H9 (cell line): ENCODE data around the gene ACAA2. TPM values are rescaled to one million over a fixed set of nuclear protein-coding genes. Genes with fewer than 3 reads are reported as not detected.

Source experiments
- DNase-seq: peaks from one replicate; pipeline ENCODE4 v3.0.0-alpha.2; 2017
- H2AFZ ChIP-seq: one replicate; pipeline ENCODE4 v1.6.1; 2013; ENCODE audit warnings: mild to moderate bottlenecking, low read length, control low read depth, moderate library complexity
- H2AK5ac ChIP-seq: 2 replicates; pipeline ENCODE4 v1.6.1; 2013; ENCODE audit warnings: low read length, control low read depth, mixed read lengths; ENCODE audit not compliant: insufficient read length
- H2BK120ac ChIP-seq: one replicate; pipeline ENCODE4 v1.6.1; 2013; ENCODE audit warnings: low read depth, mild to moderate bottlenecking, low read length, control low read depth, inconsistent platforms; ENCODE audit not compliant: poor library complexity, severe bottlenecking
- H2BK12ac ChIP-seq: 2 replicates; pipeline ENCODE4 v1.6.1; 2013; ENCODE audit warnings: low read length, control low read depth, mixed read lengths, low read depth; ENCODE audit not compliant: insufficient read length
- H2BK15ac ChIP-seq: 2 replicates; pipeline ENCODE4 v1.6.1; 2013; ENCODE audit warnings: low read depth, low read length, control low read depth
- H2BK20ac ChIP-seq: one replicate; pipeline ENCODE4 v1.6.1; 2013; ENCODE audit warnings: low read depth, mild to moderate bottlenecking, low read length, control low read depth, inconsistent platforms; ENCODE audit not compliant: poor library complexity, severe bottlenecking
- H2BK5ac ChIP-seq: 2 replicates; pipeline ENCODE4 v1.6.1; 2013; ENCODE audit warnings: low read length, control low read depth, mixed read lengths; ENCODE audit not compliant: insufficient read length
- H3K14ac ChIP-seq: 2 replicates; pipeline ENCODE4 v1.6.1; 2013; ENCODE audit warnings: low read length, control low read depth; ENCODE audit not compliant: insufficient read depth
- H3K18ac ChIP-seq: 2 replicates; pipeline ENCODE4 v1.6.1; 2013; ENCODE audit warnings: low read depth, mild to moderate bottlenecking, mixed read lengths, low read length, control low read depth; ENCODE audit not compliant: insufficient read length
- H3K23ac ChIP-seq: 2 replicates; pipeline ENCODE4 v1.6.1; 2013; ENCODE audit warnings: low read length, control low read depth, mixed read lengths, low read depth; ENCODE audit not compliant: insufficient read length
- H3K23me2 ChIP-seq: 2 replicates; pipeline ENCODE4 v1.6.1; 2013; ENCODE audit warnings: low read depth, mild to moderate bottlenecking, mixed read lengths, low read length, control low read depth; ENCODE audit not compliant: insufficient read length, poor library complexity, severe bottlenecking
- H3K27ac ChIP-seq: 2 replicates; pipeline ENCODE4 v1.5.1; 2013; ENCODE audit warnings: low read length, control low read depth, mixed read lengths, low read depth; ENCODE audit not compliant: insufficient read length
- H3K27me3 ChIP-seq: 2 replicates; pipeline ENCODE4 v1.6.1; 2013; ENCODE audit warnings: low read length, control low read depth, inconsistent platforms; ENCODE audit not compliant: insufficient read depth
- H3K4ac ChIP-seq: 2 replicates; pipeline ENCODE4 v1.6.1; 2013; ENCODE audit warnings: low read depth, mild to moderate bottlenecking, control low read depth, inconsistent platforms, low read length, moderate library complexity
- H3K4me1 ChIP-seq: 2 replicates; pipeline ENCODE4 v1.6.1; 2013; ENCODE audit warnings: low read length, control low read depth, inconsistent platforms; ENCODE audit not compliant: insufficient read depth
- H3K4me2 ChIP-seq: 2 replicates; pipeline ENCODE4 v1.6.1; 2013; ENCODE audit warnings: low read length, control low read depth, mixed read lengths; ENCODE audit not compliant: insufficient read length, insufficient read depth
- H3K56ac ChIP-seq: 2 replicates; pipeline ENCODE4 v1.6.1; 2013; ENCODE audit warnings: low read depth, mild to moderate bottlenecking, mixed read lengths, low read length, control low read depth; ENCODE audit not compliant: insufficient read length
- H3K79me1 ChIP-seq: 2 replicates; pipeline ENCODE4 v1.6.1; 2013; ENCODE audit warnings: low read depth, mild to moderate bottlenecking, moderate library complexity, low read length, control low read depth, inconsistent platforms; ENCODE audit not compliant: insufficient read depth, poor library complexity, severe bottlenecking
- H3K79me2 ChIP-seq: 2 replicates; pipeline ENCODE4 v1.6.1; 2013; ENCODE audit warnings: low read length, control low read depth, inconsistent platforms; ENCODE audit not compliant: insufficient read depth
- H3K9ac ChIP-seq: 2 replicates; pipeline ENCODE4 v1.6.1; 2013; ENCODE audit warnings: low read length, control low read depth, mixed read lengths; ENCODE audit not compliant: insufficient read length; ENCODE audit errors: extremely low read depth
- H3K9me3 ChIP-seq: one replicate; pipeline ENCODE4 v1.6.1; 2013; ENCODE audit warnings: low read depth, low read length, inconsistent platforms; ENCODE audit not compliant: control insufficient read depth
- H3T11ph ChIP-seq: one replicate; pipeline ENCODE4 v1.6.1; 2013; ENCODE audit warnings: mild to moderate bottlenecking, low read length, control low read depth, inconsistent platforms
- H4K20me1 ChIP-seq: one replicate; pipeline ENCODE4 v1.6.1; 2013; ENCODE audit not compliant: control insufficient read depth, insufficient read length, insufficient read depth
- H4K5ac ChIP-seq: 2 replicates; pipeline ENCODE4 v1.6.1; 2013; ENCODE audit warnings: low read depth, mild to moderate bottlenecking, mixed read lengths, low read length, control low read depth; ENCODE audit not compliant: insufficient read length
- H4K8ac ChIP-seq: replicated peaks from 2 replicates; pipeline ENCODE4 v1.6.1; 2013; ENCODE audit warnings: low read length, control low read depth, mixed read lengths, low read depth; ENCODE audit not compliant: insufficient read length
- H4K91ac ChIP-seq: 2 replicates; pipeline ENCODE4 v1.6.1; 2013; ENCODE audit warnings: low read depth, mild to moderate bottlenecking, moderate library complexity, mixed read lengths, low read length, control low read depth; ENCODE audit not compliant: insufficient read length
- H3K27ac Mint-ChIP-seq, 3 experiments: 2 replicates in 2 of 3; 3 replicates in 1 of 3; pipeline ENCODE4 v1.8.0; 2020 to 2021; ENCODE audit warnings: mixed read lengths in 3 of 3, mild to moderate bottlenecking in 1 of 3, moderate library complexity in 1 of 3
- H3K27me3 Mint-ChIP-seq: 2 replicates; pipeline ENCODE4 v1.8.0; 2021; ENCODE audit warnings: low read depth, mild to moderate bottlenecking, moderate library complexity, mixed read lengths
- H3K36me3 Mint-ChIP-seq, 3 experiments: 2 replicates in 2 of 3; 3 replicates in 1 of 3; pipeline ENCODE4 v1.8.0; 2020 to 2021; ENCODE audit warnings: low read depth in 3 of 3, mixed read lengths in 3 of 3; ENCODE audit not compliant: insufficient read depth in 1 of 3
- H3K4me1 Mint-ChIP-seq, 2 experiments: 2 replicates each; pipeline ENCODE4 v1.8.0; 2020; ENCODE audit warnings: mixed read lengths in 2 of 2
- H3K4me3 Mint-ChIP-seq, 2 experiments: 2 replicates in 1 of 2; 3 replicates in 1 of 2; pipeline ENCODE4 v1.8.0; 2020 to 2021; ENCODE audit warnings: mild to moderate bottlenecking in 2 of 2, mixed read lengths in 2 of 2, moderate library complexity in 1 of 2
- H3K9me3 Mint-ChIP-seq, 2 experiments: 2 replicates in 1 of 2; 3 replicates in 1 of 2; pipeline ENCODE4 v1.8.0; 2020; ENCODE audit warnings: mild to moderate bottlenecking in 2 of 2, mixed read lengths in 2 of 2, moderate library complexity in 1 of 2
- WGBS: extraction: QIAGEN DNeasy Blood & Tissue Kit; methylation state at CpG from one replicate; pipeline ENCODE4 v1.1.7; 2013; ENCODE audit warnings: missing lambda C conversion rate, low lambda C conversion rate, mixed read lengths; ENCODE audit not compliant: insufficient read length; ENCODE audit errors: extremely low coverage; 5-methylcytosine and 5-hydroxymethylcytosine counted together
- total RNA-seq: library from RNA; stranded (reverse); gene quantifications from 2 replicates; pipeline ENCODE4 v1.2.1, GENCODE V29; 2021
- TF ChIP-seq, protein P1 (sequence below): fragments of 200-600 bp; sonication (generic); conservative IDR thresholded peaks from 3 replicates; pipeline ENCODE4 v1.8.0; 2021; ENCODE audit warnings: antibody characterized with exemption, mild to moderate bottlenecking

Gene ACAA2
- total RNA-seq, 1 experiment from 2014 or later, result 115 TPM

DNA sequence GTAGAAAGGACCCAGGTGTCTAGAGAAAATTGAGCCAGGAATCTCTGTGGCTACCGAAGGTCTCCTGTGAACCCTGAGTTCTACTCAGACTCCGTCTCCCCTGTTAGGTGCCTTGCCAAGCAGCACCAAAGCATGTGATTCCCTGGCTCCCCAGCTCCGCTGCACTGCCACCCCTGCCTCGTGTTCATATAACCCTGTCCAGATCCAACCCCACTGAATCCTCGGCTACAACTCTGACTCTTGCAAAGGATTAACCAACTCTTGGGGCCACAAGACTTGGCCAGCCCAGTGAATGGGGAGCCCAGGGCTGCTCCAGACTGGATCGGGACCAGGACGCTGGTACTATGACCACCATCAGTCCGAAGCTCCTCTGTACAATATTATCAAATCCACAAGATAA lies 37.3 kb upstream of the ACAA2 start:
- Histone ChIP-seq H3K27ac (no peak overlapping the region), H2AFZ (no peak overlapping the region), H2AK5ac (no peak overlapping the region), H3K18ac (no peak overlapping the region), H4K20me1 (no peaks in the 10 kb centered on the region), H4K91ac (no peak overlapping the region), H3K4me2 (no peak overlapping the region), H3K27me3 (no peaks in the 10 kb centered on the region), H3K4me1 (peaks cover 3% of the 10 kb centered on the region; the same call in 1 of the 2 replicates), H3K79me1 (no peaks in the 10 kb centered on the region), H4K8ac (no peak overlapping the region), H2BK120ac (no peak overlapping the region), H3K56ac (no peak overlapping the region), H3K23me2 (no peaks in the 10 kb centered on the region), H2BK15ac (no peak overlapping the region), H3K9me3 (no peaks in the 10 kb centered on the region), H3K4ac (no peak overlapping the region), H2BK20ac (no peak overlapping the region), H3K79me2 (no peaks in the 10 kb centered on the region), H3K23ac (no peak overlapping the region), H3K14ac (no peak overlapping the region), H2BK5ac (no peak overlapping the region), H4K5ac (no peak overlapping the region), H2BK12ac (no peak overlapping the region), H3T11ph (no peak overlapping the region), H3K9ac (no peak overlapping the region)
- H3K36me3 Mint-ChIP-seq, result peaks cover 0 to 6% (median 0%) of the 10 kb centered on the region in 3 experiments; a peak in 4 of 7 replicates
- peaks cover 33% of the 10 kb centered on the region in 2 experiments for H3K4me1 Mint-ChIP-seq
- TF ChIP-seq, protein P1, sequence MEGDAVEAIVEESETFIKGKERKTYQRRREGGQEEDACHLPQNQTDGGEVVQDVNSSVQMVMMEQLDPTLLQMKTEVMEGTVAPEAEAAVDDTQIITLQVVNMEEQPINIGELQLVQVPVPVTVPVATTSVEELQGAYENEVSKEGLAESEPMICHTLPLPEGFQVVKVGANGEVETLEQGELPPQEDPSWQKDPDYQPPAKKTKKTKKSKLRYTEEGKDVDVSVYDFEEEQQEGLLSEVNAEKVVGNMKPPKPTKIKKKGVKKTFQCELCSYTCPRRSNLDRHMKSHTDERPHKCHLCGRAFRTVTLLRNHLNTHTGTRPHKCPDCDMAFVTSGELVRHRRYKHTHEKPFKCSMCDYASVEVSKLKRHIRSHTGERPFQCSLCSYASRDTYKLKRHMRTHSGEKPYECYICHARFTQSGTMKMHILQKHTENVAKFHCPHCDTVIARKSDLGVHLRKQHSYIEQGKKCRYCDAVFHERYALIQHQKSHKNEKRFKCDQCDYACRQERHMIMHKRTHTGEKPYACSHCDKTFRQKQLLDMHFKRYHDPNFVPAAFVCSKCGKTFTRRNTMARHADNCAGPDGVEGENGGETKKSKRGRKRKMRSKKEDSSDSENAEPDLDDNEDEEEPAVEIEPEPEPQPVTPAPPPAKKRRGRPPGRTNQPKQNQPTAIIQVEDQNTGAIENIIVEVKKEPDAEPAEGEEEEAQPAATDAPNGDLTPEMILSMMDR, result no peak
- H3K9me3 Mint-ChIP-seq, result no peaks in the 10 kb centered on the region
- peak overlapping the region in 1 of 3 experiments; percentile 27; a peak in 1 of 7 replicates for H3K27ac Mint-ChIP-seq
- no CpG with 5 or more reads among the region's 8 CpGs for WGBS
- no peak for DNase-seq
- no peaks in the 10 kb centered on the region; the same call in none of the 2 replicates for H3K27me3 Mint-ChIP-seq
- H3K4me3 Mint-ChIP-seq, result no peak overlapping the region
